NCI-H1105 (cell line): ENCODE results near the gene OR52I2.
A peak's percentile ranks its signal among the peaks of the same experiment; 100 is the strongest.

Experiments
- DNase-seq: peaks from one replicate; lab custom pipeline; 2025; lab: John Stamatoyannopoulos, UW

The OR52I2 gene

DNA sequence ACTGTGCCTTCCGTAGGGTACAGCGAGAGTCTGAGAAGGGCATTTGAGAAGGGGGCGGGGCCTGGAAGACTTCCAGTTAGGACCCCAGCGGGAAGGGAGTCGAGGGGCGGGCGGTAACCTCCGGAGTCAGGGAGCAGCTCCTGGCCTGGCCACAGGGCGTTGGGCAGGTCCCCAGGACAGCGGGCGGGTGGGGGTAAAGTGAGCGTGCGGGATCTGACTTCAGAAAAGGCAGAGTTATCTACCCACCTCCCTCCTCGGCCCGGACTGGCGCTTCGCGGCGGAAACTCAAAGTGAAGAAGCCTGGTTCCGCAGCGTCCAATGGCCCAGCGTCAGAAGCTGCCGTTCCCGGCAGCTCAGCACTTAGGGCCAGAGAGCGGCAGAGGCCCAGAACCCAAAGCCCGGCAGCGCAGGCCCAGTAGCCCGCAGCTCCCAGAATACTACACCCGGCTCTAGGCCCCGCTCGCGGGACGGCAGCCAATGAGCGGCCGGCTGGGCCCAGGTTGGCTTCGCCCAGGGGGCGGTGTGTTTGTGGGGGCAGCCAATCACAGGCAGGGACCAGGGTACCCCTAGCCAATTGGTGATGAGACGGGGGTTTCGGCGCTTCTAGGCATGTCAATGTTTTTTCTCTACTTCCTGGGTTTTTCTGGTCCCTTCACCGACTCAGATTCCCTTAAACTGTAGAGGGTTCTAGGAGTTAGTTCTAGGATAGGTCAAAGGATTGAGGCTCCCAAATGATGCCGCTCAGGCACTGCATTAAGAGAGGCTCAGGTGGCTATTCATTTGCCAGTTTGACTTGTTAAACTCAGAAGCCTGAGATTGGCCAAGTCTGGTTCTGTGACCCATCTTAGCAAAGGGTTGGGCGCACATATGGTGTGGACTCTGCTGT, 26.5 kb downstream of the OR52I2 start, which contains the start of gene TRIM68:
TRIM68 (minus strand) TSS at position 451 of the 886 bp plus-strand sequence. CDS start 2,727 bp downstream, outside the sequence.
- DNase-seq = peak; percentile 2

DNA sequence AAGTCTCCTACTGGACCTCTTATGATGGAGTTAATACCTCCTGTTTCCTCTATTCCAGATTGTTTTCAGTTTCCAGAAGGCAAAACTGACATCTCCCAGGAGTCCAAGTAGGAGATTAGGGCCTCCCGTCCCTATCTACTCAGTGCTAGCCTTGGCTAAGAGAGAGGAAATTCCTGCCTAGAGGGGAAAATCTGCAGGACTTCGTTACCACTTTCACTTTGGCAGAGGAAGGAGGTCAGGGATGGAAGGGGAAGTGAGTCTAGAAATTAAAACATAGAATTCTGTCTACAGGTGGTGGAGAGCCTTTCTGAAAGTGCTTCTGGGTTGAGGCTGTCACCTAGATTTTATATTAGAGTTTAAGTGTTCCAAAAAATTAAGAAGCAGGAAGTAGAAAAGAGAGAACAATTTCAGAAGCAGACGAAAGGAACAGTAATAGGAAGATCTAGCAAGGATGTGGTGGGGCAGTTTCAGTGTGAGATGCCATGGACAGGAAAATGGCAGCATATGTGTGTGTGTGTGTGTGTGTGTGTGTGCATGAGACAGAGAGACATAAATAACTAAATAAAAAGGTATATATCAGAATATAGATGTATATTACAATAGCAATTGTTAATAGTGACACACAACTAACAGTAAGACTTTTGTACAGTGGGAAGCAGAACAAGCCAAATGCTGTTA, 28.9 kb downstream of the OR52I2 start:
- no peak for DNase-seq

DNA sequence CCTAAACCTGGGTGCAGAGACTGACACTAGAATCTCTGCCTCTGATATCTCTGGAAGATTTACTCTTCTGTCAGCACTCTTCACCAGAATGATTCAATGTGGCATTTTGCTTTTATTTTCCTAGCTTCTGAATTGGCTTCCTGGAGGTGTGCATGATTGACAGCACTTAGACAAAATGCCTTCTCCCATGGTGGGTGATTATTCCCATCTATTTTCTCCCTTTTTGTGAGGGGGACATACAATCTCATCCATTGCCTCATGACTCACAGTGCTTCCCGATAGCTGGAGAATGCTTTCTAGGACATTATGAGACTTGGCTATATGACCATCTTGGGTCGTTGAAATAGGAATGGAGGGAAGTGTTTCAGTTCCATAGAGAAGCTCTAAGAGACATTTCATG, 30.4 kb downstream of the OR52I2 start:
- no peak for DNase-seq

DNA sequence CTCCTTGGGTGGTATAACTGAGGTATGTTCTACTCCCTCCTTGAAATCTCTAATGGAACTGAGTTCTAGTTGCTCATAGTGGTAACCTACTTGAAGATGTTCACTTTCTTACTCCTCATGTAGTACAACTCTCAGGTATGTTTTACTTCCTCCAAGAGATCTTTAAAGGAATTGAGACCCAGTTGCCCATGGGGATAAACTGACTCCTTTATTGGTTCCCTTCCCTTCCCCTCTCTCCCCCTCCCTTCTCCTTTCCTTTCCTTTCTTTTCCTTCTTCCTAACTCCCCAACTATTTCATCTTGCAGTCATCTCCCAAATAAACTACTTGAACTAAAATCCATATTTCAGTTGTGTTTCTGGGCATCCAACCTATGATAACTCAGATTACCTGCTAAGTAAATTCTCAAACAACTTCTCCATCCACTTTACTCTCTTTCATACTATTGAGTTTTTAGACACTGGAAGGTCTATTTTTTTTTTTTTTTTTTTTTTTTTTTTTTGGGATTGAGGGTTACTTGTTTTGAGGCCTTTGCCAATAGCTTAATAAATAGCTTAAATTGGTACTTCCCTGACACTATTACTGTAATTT, 34.4 kb downstream of the OR52I2 start:
- no peak for DNase-seq

DNA sequence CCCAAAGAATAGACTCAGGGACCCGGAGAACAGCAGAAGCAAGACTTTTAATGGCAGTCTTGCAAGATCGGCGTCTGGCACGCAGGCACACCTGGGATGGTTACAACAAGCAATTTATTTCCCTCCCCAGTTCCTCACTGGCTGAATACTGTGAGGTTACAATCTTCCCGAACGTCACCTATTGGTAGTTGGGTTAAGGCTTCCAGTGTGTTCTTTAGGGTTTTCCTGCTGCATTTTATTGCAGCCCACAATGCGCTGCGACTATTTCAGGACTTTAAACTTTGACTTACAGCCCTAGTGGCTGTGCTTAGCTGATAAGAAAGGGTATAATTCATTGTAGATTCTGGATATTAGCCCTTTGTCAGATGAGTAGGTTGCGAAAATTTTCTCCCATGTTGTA, 38.0 kb downstream of the OR52I2 start:
- DNase-seq = no peak

DNA sequence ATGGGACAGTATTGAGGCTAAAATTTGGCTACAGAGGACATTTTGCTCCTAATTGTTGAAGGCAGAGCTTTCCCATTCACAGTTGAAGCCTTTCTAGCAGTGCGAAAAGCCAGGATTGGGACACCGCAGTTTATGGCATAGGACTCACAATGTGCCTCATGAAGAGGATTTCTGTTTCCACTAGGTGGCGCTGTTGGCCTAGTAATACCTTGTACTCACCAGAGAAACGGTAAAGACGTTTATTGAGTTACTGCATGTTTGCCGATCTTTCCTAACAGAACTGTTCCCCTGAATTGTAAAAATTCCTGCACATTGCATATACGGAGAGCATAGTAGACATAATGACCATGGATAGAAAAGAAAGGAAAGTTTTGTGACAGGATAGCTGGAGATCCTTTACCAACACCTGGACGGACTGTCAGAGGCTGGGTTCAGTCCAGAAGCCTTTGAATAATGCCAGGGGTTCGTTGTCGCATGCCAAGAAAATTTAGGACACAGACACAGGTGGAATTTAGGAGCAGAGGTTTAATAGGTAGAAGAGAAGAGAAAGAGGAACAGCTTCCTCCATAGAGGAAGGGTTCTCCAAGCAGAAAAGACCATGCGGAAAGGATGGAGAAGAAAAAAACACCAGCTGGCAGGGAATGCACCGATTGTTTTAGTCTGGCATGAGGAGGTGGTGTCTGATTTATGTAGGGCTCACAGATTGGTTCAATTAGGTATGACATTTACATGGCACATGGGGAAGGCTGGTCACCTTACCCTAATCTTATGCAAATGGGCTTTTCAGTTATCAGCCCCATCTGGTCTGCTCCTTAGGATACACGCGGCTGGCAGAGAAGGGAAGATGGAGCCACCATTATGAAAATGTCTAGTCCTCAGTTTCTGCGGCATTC, 44.9 kb downstream of the OR52I2 start:
- peak; percentile 90 for DNase-seq

DNA sequence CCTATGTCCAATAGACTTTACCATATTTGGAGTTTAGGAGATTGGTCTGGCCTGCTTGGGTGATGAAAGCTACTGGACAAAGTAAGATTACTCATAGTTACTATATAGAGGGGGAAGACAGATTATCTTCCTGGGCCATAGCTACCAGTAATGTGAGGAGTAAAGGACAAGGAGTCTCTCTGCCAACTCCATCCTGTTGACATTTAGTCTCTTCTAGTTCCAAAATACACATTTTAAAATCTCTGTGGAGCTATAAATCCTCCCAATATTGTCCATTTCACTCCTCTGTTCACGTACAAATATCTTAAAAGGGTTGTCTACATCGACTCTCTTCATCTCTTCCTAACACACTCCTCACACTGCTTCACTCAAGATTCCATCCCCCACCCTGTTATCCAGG, 54.6 kb downstream of the OR52I2 start:
- DNase-seq = no peak

DNA sequence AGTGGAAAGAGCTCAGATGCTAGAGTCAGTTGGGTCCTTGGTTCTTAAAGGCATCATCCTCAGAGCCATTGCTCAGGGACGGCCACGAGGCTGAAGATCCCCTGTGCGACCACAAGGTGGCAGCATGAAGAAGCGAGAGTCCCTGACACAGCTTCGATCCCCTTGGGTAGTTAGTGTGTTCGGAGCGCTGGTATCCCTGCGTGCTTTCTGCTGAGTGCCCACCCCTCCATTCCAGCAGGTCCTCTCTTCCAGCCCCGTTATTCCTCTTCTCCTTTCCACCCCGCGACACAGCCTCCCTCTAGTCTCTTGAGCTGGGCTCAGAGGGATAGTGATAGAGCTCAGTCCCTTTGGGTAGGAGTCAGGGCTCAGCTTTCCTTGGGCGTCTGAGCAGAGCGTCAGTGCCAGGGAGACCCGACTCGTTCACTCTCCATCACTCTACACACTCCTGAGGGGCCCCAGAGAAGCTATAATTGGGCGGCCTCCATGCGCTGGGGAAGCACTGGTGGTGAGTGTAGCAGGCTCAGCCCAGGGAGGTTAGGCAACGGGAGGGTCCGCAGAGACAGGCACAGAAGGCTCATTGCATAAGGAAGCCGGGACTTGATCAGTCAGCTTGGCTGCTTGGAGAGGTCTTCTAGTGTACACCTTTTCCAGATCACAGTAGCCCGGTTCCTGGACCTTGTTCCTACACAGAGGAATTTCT, 55.6 kb downstream of the OR52I2 start, which contains the start of gene OR51D1:
OR51D1 (plus strand) TSS at position 516 of the 700 bp plus-strand sequence. CDS start 2,314 bp downstream, outside the sequence.
- DNase-seq = peak; percentile 71

DNA sequence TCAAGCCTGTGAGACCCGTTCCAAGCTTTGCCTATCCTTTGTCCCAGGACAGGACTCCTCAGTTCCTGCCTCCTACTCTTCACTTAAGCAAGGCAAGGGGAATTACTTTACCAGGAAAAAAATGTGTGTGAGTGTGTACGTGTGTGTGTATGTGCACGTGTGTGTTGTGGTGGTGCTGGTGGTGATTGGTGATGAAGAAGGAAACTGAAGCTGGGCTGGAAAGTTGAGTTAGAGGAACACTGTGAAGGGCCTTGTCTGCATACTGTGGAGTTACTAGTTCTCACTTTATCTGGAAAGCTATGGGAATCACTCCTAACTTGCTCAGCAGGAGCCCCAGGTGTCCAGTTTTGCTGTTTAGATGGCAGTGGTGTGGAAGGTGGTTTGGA, 56.1 kb downstream of the OR52I2 start:
- no peak for DNase-seq

DNA sequence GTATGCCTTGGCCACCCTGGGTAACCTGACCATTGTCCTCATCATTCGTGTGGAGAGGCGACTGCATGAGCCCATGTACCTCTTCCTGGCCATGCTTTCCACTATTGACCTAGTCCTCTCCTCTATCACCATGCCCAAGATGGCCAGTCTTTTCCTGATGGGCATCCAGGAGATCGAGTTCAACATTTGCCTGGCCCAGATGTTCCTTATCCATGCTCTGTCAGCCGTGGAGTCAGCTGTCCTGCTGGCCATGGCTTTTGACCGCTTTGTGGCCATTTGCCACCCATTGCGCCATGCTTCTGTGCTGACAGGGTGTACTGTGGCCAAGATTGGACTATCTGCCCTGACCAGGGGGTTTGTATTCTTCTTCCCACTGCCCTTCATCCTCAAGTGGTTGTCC, 58.4 kb downstream of the OR52I2 start:
- no peak for DNase-seq

DNA sequence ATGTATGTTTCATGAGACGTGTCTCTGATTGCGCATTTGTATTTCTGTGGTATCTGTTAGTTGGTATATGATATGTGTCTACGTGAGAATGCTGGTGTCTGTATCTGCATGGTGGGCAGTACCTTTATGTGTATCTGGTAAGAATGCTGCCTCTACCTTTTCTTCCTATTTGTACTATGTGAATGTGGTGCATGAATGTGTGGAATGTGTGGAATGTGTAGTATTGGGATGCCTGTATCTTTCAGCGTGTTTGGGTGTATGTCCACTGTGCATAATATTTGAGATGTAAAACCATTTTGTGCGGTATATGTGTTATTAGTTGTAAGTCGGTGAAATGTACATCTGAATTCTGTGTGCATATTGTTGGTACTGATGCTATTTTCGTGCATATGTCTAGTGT, 60.0 kb downstream of the OR52I2 start:
- no peak for DNase-seq

DNA sequence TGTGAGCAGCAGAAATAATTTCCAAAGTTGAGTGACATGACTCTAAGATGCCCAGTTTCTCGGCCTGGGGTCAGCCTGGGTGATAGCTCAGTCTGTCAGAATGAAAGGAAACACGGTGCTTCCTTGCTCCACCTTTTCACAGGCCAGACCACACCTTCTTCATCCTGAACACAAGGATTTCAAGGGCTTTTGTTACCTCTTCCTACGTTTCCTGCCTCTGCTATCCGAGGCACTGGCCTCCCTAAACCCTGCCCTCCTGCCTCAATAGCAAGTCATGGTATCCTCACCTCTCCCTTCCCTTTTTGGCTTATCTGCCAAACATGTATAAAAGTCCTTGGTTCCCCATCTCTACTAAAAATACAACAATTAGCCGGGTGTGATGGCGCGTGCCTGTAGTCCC, 60.5 kb downstream of the OR52I2 start:
- DNase-seq = no peak
